Karpas-422 (cell line): ENCODE data around the gene WDR1. TPM values are rescaled to one million over a fixed set of nuclear protein-coding genes. Genes with fewer than 3 reads are reported as not detected.

Experiments
- DNase-seq: peaks from one replicate; pipeline ENCODE4 v3.0.0-alpha.2; 2015
- H2AFZ ChIP-seq: fragments of 200-600 bp; sonication (generic); 2 replicates; pipeline ENCODE4 v1.6.1; 2014; ENCODE audit warnings: antibody characterized with exemption, low read length, mixed read lengths
- H3K27ac ChIP-seq: fragments of 200-600 bp; sonication (generic); 2 replicates; pipeline ENCODE4 v1.5.1; 2014; ENCODE audit warnings: mild to moderate bottlenecking, low read length, moderate library complexity
- H3K27me3 ChIP-seq: fragments of 200-600 bp; sonication (generic); 2 replicates; pipeline ENCODE4 v1.6.1; 2014; ENCODE audit warnings: low read length, mixed read lengths
- H3K36me3 ChIP-seq: fragments of 200-600 bp; sonication (generic); 2 replicates; pipeline ENCODE4 v1.6.1; 2014; ENCODE audit warnings: low read length, mixed read lengths; ENCODE audit not compliant: insufficient read depth
- H3K4me1 ChIP-seq: fragments of 200-600 bp; sonication (generic); 2 replicates; pipeline ENCODE4 v1.6.1; 2014; ENCODE audit warnings: mild to moderate bottlenecking, low read length, mixed read lengths
- H3K4me2 ChIP-seq: fragments of 200-600 bp; sonication (generic); 2 replicates; pipeline ENCODE4 v1.6.1; 2014; ENCODE audit warnings: low read length, low read depth, mild to moderate bottlenecking; ENCODE audit not compliant: poor library complexity, severe bottlenecking
- H3K4me3 ChIP-seq: fragments of 200-600 bp; sonication (generic); 2 replicates; pipeline ENCODE4 v1.5.1; 2014; ENCODE audit warnings: mild to moderate bottlenecking, antibody characterized with exemption, low read length, mixed read lengths
- H3K79me2 ChIP-seq: fragments of 200-600 bp; sonication (generic); 2 replicates; pipeline ENCODE4 v1.6.1; 2014; ENCODE audit warnings: mild to moderate bottlenecking, low read length, mixed read lengths
- H3K9ac ChIP-seq: fragments of 200-600 bp; sonication (generic); 2 replicates; pipeline ENCODE4 v1.6.0; 2014; ENCODE audit warnings: low read length
- H3K9me2 ChIP-seq: fragments of 200-600 bp; sonication (generic), shearing (Covaris generic); replicated peaks from 2 replicates; pipeline ENCODE4 v1.6.0; 2014; ENCODE audit warnings: mild to moderate bottlenecking, low read length, moderate library complexity; ENCODE audit not compliant: insufficient read depth
- H3K9me3 ChIP-seq: fragments of 300-700, 200-600 bp; sonication (generic); 2 replicates; pipeline ENCODE4 v1.6.1; 2014; ENCODE audit warnings: low read length, mixed read lengths
- H4K20me1 ChIP-seq: fragments of 200-600 bp; sonication (generic); 2 replicates; pipeline ENCODE4 v1.6.1; 2014; ENCODE audit warnings: mild to moderate bottlenecking, antibody characterized with exemption, low read length, low read depth; ENCODE audit not compliant: insufficient read depth
- total RNA-seq: library from RNA; depleted of rRNA; stranded (reverse); fragments of >200 nt; shearing (Covaris generic); gene quantifications from 2 replicates; pipeline ENCODE4 v1.2.3, GENCODE V29; 2014; ENCODE audit warnings: low replicate concordance

The WDR1 gene
- total RNA-seq, 1 experiment from 2014 or later = 67.5 TPM

DNA sequence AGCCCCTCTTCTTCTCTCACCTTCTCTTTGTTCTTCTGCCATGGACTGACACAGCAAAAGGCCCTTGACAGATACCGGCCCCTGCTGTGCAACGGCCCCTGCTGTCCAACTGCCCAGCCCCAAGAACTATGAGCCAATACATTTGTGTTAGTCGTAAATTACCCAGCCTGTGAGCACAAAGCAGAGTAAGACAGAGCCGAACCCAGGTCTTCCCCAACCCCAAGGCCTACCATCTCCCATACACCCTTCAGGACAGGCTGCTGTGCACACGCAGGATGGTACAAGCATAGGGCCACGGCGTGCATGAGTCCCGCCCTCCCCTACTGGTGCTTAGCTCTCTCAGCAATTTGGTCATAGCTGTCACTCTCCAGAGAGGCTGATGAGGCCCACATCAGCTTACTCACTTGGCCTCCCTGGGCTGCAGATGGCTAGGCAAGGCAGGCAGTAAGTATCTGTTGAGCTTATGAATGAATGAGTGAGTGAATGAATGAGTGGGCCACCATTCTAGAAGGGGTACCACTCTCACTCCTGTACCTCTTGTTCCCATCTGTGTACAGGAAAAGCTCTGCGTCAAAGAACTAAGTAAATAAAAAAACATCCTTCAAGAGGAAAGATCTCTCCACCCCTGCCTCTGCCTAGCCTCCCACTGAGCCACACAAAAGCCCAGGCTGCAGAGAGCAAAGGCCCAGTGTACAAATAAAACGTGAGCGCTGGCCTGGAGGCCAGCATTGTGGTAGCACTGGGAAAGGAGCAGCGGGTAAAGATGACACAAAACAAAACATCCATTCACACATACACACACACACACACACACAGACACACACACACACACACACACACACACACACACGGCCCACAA, 13.9 kb downstream of the WDR1 start:
- DNase-seq = no peak
- no peaks in the 10 kb centered on the region for H3K27me3 ChIP-seq
- H3K9me2 ChIP-seq = no peaks in the 10 kb centered on the region
- no peak overlapping the region for H3K27ac ChIP-seq
- no peak overlapping the region for H3K4me2 ChIP-seq
- no peaks in the 10 kb centered on the region for H3K4me1 ChIP-seq
- no peak overlapping the region for H3K9ac ChIP-seq
- H3K79me2 ChIP-seq = peaks cover 75% of the 10 kb centered on the region
- no peak overlapping the region for H2AFZ ChIP-seq
- no peaks in the 10 kb centered on the region for H3K9me3 ChIP-seq
- H3K36me3 ChIP-seq = peaks cover 6% of the 10 kb centered on the region
- no peak overlapping the region for H3K4me3 ChIP-seq
- peaks cover 60% of the 10 kb centered on the region for H4K20me1 ChIP-seq

DNA sequence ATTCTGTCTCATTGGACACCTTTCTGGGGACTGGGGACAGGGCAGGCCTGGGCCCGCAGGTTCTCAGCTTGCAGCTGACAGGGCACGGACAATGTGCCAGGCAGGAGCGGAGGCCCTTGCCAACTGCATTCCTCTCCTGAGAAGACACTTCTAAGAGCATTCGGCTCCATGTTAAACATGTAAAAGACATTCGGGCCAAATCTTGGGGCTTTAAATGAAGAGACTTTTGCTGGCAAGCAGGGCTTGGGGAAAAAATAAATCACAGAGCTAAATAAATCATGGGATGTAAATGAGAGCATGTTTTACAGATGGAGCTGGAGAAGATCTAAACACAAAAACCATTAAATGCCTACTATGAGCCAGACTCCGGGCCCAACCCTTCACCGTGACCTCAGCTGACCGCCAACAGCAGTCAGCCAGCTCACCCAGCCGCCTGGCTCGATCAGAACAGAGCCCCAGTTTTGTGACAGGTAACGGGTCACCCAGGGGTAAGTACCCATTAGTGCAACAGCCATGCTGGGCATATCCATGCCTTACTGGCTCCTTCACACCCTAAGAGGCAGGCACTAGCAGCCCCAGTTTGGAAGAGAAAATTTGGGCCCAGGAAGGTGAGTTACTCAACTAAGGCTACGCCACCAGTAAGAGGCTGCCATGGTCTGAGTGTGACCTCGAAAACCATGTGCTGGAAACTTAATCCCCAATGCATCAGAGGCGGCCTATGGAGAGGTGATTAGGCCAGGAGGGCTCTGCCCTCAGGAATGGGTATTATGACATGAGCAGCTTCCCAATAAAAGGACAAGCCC, 14.7 kb downstream of the WDR1 start:
- no peak overlapping the region for H2AFZ ChIP-seq

DNA sequence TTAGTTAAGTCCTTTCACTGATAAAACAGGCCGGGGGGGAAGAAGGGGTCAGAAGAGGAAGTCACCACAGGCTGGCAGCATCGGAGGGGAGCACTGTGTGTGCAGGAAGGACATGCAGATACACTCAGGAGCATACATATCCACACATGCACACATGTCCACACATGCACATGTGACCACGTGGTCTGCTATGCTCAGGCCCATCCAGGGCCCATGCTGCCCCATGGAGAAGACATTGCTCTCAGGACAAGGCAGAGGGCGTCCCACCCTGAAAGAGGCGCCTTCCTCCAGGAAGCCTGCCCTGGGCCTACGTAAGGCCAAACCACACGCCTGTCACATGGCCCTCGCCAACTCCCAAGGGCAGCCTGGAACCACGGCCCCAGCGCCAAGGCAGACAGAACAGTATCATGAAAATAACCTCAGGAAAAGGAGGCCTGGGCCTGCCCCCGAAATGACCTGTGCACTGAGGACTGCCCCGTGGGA, 15.8 kb downstream of the WDR1 start:
- H3K4me2 ChIP-seq = no peak overlapping the region
- H3K9me3 ChIP-seq = no peaks in the 10 kb centered on the region
- H3K4me3 ChIP-seq = no peak overlapping the region
- no peak overlapping the region for H3K27ac ChIP-seq
- H4K20me1 ChIP-seq = peaks cover 53% of the 10 kb centered on the region
- H3K9ac ChIP-seq = no peak overlapping the region
- DNase-seq = no peak
- no peaks in the 10 kb centered on the region for H3K9me2 ChIP-seq
- peaks cover 9% of the 10 kb centered on the region for H3K36me3 ChIP-seq
- no peak overlapping the region for H2AFZ ChIP-seq
- H3K27me3 ChIP-seq = no peaks in the 10 kb centered on the region
- H3K79me2 ChIP-seq = peaks cover 58% of the 10 kb centered on the region
- H3K4me1 ChIP-seq = no peaks in the 10 kb centered on the region

More for the DNA sequence above, 14.7 kb downstream of the WDR1 start:
- no peak for DNase-seq
- no peak overlapping the region for H3K4me3 ChIP-seq
- H3K27me3 ChIP-seq = no peaks in the 10 kb centered on the region
- H4K20me1 ChIP-seq = peaks cover 62% of the 10 kb centered on the region
- peaks cover 6% of the 10 kb centered on the region for H3K36me3 ChIP-seq
- H3K9me2 ChIP-seq = no peaks in the 10 kb centered on the region
- H3K9me3 ChIP-seq = no peaks in the 10 kb centered on the region
- H3K9ac ChIP-seq = no peak overlapping the region
- no peak overlapping the region for H3K4me2 ChIP-seq
- H3K27ac ChIP-seq = no peak overlapping the region
- H3K79me2 ChIP-seq = peaks cover 67% of the 10 kb centered on the region
- H3K4me1 ChIP-seq = no peaks in the 10 kb centered on the region

DNA sequence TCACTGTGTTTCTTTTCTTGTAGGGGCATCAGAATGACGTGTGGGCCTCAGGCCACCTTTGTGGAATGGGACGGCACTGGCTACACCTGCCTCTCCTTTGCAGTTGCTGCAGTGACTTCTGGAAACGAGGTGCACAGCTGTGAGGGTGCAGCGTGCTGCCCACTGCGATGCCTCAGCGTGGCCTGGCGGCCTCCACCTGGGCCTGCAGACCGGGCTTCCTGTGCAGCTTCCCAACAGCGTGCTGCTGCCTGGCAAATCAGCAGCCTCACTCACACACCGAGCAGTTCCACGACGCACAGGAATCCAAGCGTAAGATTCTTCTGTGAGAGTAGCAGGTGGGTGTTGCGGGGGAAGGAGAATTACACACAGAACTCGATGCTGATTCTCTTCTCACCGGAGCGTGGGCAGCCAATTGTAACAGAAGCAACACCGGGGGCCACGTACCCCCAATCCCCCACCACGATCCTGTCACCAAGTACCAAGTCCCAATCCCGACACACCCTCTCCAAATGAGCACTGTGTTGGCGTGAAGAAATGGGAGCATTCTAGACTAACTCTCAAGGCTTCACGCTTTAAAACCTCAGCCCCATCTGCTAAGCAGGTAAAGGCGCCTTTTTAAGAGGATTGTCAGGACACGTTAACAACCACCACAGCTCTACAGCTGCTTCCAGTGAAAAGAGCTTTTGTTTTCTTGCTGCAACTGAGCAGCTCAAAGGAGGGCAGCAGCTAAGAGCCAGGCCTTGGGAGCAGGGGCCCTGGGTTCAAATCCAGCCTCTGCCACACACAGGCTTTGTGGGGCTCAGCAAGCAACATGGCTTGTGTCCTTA, 16.9 kb downstream of the WDR1 start:
- Histone ChIP-seq H3K4me1 (no peaks in the 10 kb centered on the region), H3K4me3 (no peak overlapping the region), H3K27ac (no peak overlapping the region), H2AFZ (no peak overlapping the region), H3K36me3 (peaks cover 9% of the 10 kb centered on the region), H3K9me3 (no peaks in the 10 kb centered on the region), H4K20me1 (peaks cover 47% of the 10 kb centered on the region; the same call in 1 of the 2 replicates), H3K79me2 (peaks cover 51% of the 10 kb centered on the region), H3K4me2 (no peak overlapping the region), H3K27me3 (no peaks in the 10 kb centered on the region), H3K9me2 (no peaks in the 10 kb centered on the region), H3K9ac (no peak overlapping the region)
- DNase-seq = no peak

DNA sequence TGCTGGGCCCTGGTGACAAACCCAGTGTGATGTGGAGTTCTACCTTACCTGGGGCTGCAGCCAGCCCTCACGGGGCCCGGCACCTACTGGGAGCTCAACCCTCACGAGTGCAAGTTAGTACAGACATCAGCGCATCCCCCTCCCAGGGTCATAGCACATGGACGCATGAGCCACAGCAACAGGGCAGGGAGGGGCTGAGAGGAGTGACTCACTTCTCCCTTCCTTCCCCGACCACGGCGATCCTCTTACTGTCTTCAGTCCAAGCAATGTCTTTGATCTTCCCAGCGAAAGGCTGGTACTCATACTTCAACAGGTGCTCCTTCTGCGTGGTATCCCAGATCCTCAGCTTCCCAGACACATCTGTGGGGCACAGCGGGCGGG, 17.8 kb downstream of the WDR1 start:
- Histone ChIP-seq H3K4me2 (no peak overlapping the region), H3K4me1 (no peaks in the 10 kb centered on the region), H3K27ac (no peak overlapping the region), H3K79me2 (peaks cover 51% of the 10 kb centered on the region), H3K27me3 (no peaks in the 10 kb centered on the region), H2AFZ (no peak overlapping the region), H3K4me3 (no peak overlapping the region), H3K9me2 (no peaks in the 10 kb centered on the region), H3K9me3 (no peaks in the 10 kb centered on the region), H3K36me3 (peaks cover 9% of the 10 kb centered on the region), H3K9ac (no peak overlapping the region), H4K20me1 (peaks cover 48% of the 10 kb centered on the region; the same call in 1 of the 2 replicates)
- DNase-seq = no peak

DNA sequence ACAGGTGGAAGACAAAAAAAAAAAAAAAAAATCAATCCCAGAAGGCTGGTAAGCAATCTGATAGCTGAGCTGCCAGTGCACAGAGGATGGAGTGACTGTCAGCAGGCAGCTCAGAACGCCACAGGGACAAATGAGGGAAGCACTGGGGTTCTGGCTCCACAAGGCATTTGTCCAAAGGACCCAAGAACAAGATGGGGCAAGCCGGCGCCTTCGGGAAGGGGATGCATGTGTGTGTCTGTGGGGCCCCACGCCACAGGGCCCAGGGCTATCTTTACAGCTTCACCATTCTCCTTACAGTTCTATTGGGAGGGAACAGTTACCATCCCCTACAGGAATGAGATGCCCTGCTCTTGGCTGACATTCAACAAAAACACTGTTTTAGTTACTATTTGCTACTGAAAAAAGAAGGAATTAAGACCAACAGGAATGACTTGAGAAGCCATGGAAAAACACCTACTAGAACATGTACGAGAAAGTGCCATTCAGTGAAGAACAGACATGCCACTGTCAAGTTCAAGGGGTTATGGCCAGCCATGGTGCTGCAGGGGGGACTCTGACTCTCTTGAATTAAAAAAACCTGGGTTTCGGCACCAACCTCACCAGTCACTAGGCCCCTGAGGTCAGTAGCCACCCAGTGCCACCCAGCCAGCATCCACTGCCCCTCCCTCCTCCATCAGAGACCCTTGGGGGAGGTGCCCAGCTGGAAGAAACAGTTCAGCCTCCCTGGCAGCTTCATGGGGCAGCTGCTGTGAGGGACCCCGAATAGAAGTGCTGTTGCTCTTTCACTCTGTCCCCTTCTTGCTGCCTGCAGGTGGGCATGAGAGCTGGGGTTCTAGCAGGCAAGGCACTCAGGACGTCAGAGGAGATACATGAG, 18.5 kb downstream of the WDR1 start:
- no peak overlapping the region for H3K27ac ChIP-seq
- peaks cover 49% of the 10 kb centered on the region for H3K79me2 ChIP-seq

DNA sequence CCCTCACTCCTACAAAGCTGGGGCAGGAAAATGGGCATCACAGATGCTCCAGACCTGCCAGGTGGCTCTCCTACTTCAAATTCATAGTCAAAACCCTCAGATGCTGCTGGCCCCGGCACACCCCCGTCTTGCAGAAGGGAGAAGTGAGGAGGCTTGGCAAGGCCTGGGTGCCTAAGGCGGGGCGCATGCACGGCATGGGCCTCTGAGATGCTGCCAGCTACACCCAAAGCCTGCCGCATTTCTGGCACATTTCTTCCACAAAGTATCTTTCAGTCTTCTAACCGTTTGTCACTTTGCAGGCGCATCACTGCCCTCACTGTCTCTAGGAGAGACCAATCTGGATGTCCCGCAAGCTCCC, 19.6 kb downstream of the WDR1 start:
- Histone ChIP-seq H4K20me1 (peaks cover 54% of the 10 kb centered on the region; the same call in 1 of the 2 replicates), H2AFZ (no peak overlapping the region), H3K27ac (no peak overlapping the region), H3K79me2 (peaks cover 44% of the 10 kb centered on the region), H3K27me3 (no peaks in the 10 kb centered on the region), H3K9me2 (no peaks in the 10 kb centered on the region), H3K4me2 (no peak overlapping the region), H3K9me3 (no peaks in the 10 kb centered on the region), H3K36me3 (peaks cover 7% of the 10 kb centered on the region; the same call in 1 of the 2 replicates), H3K4me3 (no peak overlapping the region), H3K9ac (no peak overlapping the region), H3K4me1 (no peaks in the 10 kb centered on the region)
- DNase-seq = no peak

More for the DNA sequence above, 18.5 kb downstream of the WDR1 start:
- Histone ChIP-seq H3K4me3 (no peak overlapping the region), H3K4me1 (no peaks in the 10 kb centered on the region), H3K4me2 (no peak overlapping the region), H3K9me3 (no peaks in the 10 kb centered on the region), H3K9me2 (no peaks in the 10 kb centered on the region), H3K9ac (no peak overlapping the region), H3K27me3 (no peaks in the 10 kb centered on the region), H2AFZ (no peak overlapping the region), H3K36me3 (peaks cover 7% of the 10 kb centered on the region), H4K20me1 (peaks cover 54% of the 10 kb centered on the region; the same call in 1 of the 2 replicates)
- DNase-seq = no peak
